Breast epithelium (tissue), 3 donors: ENCODE results near the gene UNC13C.

ENCODE experiments used
- CTCF ChIP-seq, 3 donors: fragments of 450-650 bp; IDR thresholded peaks; one replicate each; pipeline ENCODE4 v1.5.1; 2016 to 2017; ENCODE audit warnings: antibody characterized with exemption in 3 of 3, mild to moderate bottlenecking in 3 of 3, moderate library complexity in 3 of 3
- POLR2A ChIP-seq: fragments of 450-650 bp; IDR thresholded peaks from one replicate; pipeline ENCODE4 v1.6.1; 2016; ENCODE audit warnings: antibody characterized with exemption, mild to moderate bottlenecking, moderate library complexity

GRCh38 chr15:54206586-54207321 is 228.5 kb downstream of the UNC13C start:
- TF ChIP-seq CTCF (IDR thresholded peaks at IDR 0.05) (no peak), POLR2A (no peak)
